ENCODE data around the gene GTF2F1.

GRCh38 chr19:6372594-6373095 lies 20.3 kb downstream of the GTF2F1 start, which contains the start of gene ALKBH7:
- TF ChIP-seq, protein P1, sequence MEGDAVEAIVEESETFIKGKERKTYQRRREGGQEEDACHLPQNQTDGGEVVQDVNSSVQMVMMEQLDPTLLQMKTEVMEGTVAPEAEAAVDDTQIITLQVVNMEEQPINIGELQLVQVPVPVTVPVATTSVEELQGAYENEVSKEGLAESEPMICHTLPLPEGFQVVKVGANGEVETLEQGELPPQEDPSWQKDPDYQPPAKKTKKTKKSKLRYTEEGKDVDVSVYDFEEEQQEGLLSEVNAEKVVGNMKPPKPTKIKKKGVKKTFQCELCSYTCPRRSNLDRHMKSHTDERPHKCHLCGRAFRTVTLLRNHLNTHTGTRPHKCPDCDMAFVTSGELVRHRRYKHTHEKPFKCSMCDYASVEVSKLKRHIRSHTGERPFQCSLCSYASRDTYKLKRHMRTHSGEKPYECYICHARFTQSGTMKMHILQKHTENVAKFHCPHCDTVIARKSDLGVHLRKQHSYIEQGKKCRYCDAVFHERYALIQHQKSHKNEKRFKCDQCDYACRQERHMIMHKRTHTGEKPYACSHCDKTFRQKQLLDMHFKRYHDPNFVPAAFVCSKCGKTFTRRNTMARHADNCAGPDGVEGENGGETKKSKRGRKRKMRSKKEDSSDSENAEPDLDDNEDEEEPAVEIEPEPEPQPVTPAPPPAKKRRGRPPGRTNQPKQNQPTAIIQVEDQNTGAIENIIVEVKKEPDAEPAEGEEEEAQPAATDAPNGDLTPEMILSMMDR (IDR thresholded peaks at IDR 0.05), result peak in 1 of 3 donors; percentile 16
- no peak for TF ChIP-seq POLR2A (IDR thresholded peaks at IDR 0.05)
- TF ChIP-seq POLR2AphosphoS5 (IDR thresholded peaks at IDR 0.05), result peak; percentile 50 to 74 (median 63)

All from breast epithelium (tissue), 3 donors.